Neural progenitor cell (in vitro differentiated cells): ENCODE data around the gene GSDME. TPM values are rescaled to one million over a fixed set of nuclear protein-coding genes. Genes with fewer than 3 reads are reported as not detected.
A peak's percentile ranks its signal among the peaks of the same experiment; 100 is the strongest.

Experiments
- DNase-seq: peaks from one replicate; pipeline ENCODE4 v3.0.0-alpha.2; 2016; ENCODE audit warnings: low spot score
- H2AFZ ChIP-seq: fragments of 200-600 bp; sonication (generic); replicated peaks from 2 replicates; pipeline ENCODE4 v1.6.1; 2016; ENCODE audit warnings: antibody characterized with exemption
- H3F3A ChIP-seq: fragments of 200-600 bp; sonication (generic); 2 replicates; pipeline ENCODE4 v1.6.1; 2016; ENCODE audit warnings: antibody characterized with exemption, low read depth
- H3K27ac ChIP-seq: fragments of 200-600 bp; sonication (generic); 2 replicates; pipeline ENCODE4 v1.5.1; 2016; ENCODE audit warnings: mild to moderate bottlenecking
- H3K27me3 ChIP-seq: fragments of 200-600 bp; sonication (generic); 2 replicates; pipeline ENCODE4 v1.6.1; 2016; ENCODE audit warnings: mild to moderate bottlenecking, moderate library complexity
- H3K36me3 ChIP-seq: fragments of 200-600 bp; sonication (generic); 2 replicates; pipeline ENCODE4 v1.5.1; 2016
- H3K4me1 ChIP-seq: fragments of 200-600 bp; sonication (generic); 2 replicates; pipeline ENCODE4 v1.6.1; 2016; ENCODE audit warnings: mixed run types
- H3K4me2 ChIP-seq: fragments of 200-600 bp; sonication (generic); 2 replicates; pipeline ENCODE4 v1.6.1; 2016
- H3K4me3 ChIP-seq: fragments of 200-600 bp; sonication (generic); 2 replicates; pipeline ENCODE4 v1.5.1; 2016
- H3K79me2 ChIP-seq: fragments of 200-600 bp; sonication (generic); 2 replicates; pipeline ENCODE4 v1.6.1; 2016; ENCODE audit warnings: low read depth
- H3K9ac ChIP-seq: fragments of 200-600 bp; sonication (generic); 2 replicates; pipeline ENCODE4 v1.6.1; 2016
- H3K9me3 ChIP-seq: fragments of 200-600 bp; sonication (generic); 2 replicates; pipeline ENCODE4 v1.5.1; 2016; ENCODE audit warnings: low read depth
- H4K20me1 ChIP-seq: fragments of 200-600 bp; sonication (generic); 2 replicates; pipeline ENCODE4 v1.6.1; 2016; ENCODE audit warnings: low read depth
- H3K27ac Mint-ChIP-seq: 3 replicates; pipeline ENCODE4 v1.8.0; 2021; ENCODE audit warnings: mixed read lengths
- H3K27me3 Mint-ChIP-seq: 2 replicates; pipeline ENCODE4 v1.8.0; 2022; ENCODE audit warnings: low read depth, mild to moderate bottlenecking, inconsistent platforms, moderate library complexity, mixed read lengths; ENCODE audit not compliant: insufficient read depth
- H3K36me3 Mint-ChIP-seq: 3 replicates; pipeline ENCODE4 v1.8.0; 2021; ENCODE audit warnings: mixed read lengths
- H3K4me1 Mint-ChIP-seq: 3 replicates; pipeline ENCODE4 v1.8.0; 2021; ENCODE audit warnings: mixed read lengths
- H3K4me3 Mint-ChIP-seq: 3 replicates; pipeline ENCODE4 v1.8.0; 2021; ENCODE audit warnings: mild to moderate bottlenecking, moderate library complexity, mixed read lengths
- H3K9me3 Mint-ChIP-seq: 3 replicates; pipeline ENCODE4 v1.8.0; 2020; ENCODE audit warnings: mixed read lengths
- EZH2 ChIP-seq: fragments of 200-600 bp; sonication (generic); IDR thresholded peaks from 2 replicates; pipeline ENCODE4 v1.6.1; 2017; ENCODE audit warnings: antibody characterized with exemption, mild to moderate bottlenecking, moderate library complexity
- EZH2phosphoT487 ChIP-seq: fragments of 200-600 bp; sonication (generic); IDR thresholded peaks from 2 replicates; pipeline ENCODE4 v1.6.1; 2017; ENCODE audit warnings: antibody characterized with exemption
- total RNA-seq: library from RNA; depleted of rRNA; stranded (reverse); fragments of >200 nt; gene quantifications from 2 replicates; pipeline ENCODE4 v1.2.3, GENCODE V29; 2015; ENCODE audit warnings: low replicate concordance
- TF ChIP-seq, protein P1 (sequence below): fragments of 200-600 bp; sonication (generic); IDR thresholded peaks from 2 replicates; pipeline ENCODE4 v1.5.1; 2017; ENCODE audit warnings: antibody characterized with exemption, mild to moderate bottlenecking

GSDME gene
- total RNA-seq, 1 donor from 2014 or later = 15.5 TPM

DNA sequence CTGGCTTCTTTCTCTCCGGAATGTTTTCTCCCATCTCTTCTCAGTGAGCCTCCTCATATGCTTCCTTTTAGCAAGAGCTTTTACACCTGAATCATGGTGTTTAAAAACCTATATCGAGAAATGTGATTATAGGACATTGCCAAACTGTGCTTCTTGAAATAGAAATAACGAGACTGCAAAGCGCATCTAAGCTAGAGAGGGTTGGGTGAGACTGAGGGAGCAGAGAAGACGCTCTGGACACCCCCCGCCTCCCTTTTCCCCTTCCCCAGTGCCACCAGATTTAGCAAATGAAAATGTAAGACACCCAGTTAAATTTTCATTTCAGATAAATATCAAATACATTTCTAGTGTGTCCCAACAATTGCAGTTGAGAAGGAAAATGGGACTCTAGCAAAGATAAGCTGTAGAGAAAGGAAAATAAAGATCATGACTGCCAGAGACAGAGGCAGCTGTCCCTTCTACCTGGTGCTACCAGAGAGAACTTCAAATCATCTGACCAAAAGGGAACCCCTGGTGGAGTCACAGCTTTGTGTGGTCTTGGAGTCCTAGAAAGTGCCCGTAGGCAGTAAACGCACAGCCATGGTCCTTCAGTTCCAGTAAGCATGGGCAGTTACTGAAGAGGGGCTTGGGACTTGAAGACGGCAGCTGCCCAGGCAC, 14.6 kb downstream of the GSDME start:
- Histone ChIP-seq H3K4me1 (no peaks in the 10 kb centered on the region), H3K36me3 (peaks cover 5% of the 10 kb centered on the region), H3K9me3 (no peaks in the 10 kb centered on the region), H2AFZ (no peak overlapping the region), H3K4me3 (no peak overlapping the region), H3K79me2 (no peaks in the 10 kb centered on the region), H3K4me2 (no peak overlapping the region), H3K27ac (no peak overlapping the region), H4K20me1 (no peaks in the 10 kb centered on the region), H3K9ac (no peak overlapping the region), H3F3A (no peaks in the 10 kb centered on the region), H3K27me3 (no peaks in the 10 kb centered on the region)
- Mint-ChIP-seq H3K4me3 (no peak overlapping the region), H3K4me1 (no peaks in the 10 kb centered on the region), H3K27ac (no peak overlapping the region), H3K27me3 (peaks cover 2% of the 10 kb centered on the region), H3K36me3 (no peaks in the 10 kb centered on the region), H3K9me3 (peaks cover 19% of the 10 kb centered on the region)
- TF ChIP-seq EZH2 (no peak), EZH2phosphoT487 (no peak)
- TF ChIP-seq, protein P1, sequence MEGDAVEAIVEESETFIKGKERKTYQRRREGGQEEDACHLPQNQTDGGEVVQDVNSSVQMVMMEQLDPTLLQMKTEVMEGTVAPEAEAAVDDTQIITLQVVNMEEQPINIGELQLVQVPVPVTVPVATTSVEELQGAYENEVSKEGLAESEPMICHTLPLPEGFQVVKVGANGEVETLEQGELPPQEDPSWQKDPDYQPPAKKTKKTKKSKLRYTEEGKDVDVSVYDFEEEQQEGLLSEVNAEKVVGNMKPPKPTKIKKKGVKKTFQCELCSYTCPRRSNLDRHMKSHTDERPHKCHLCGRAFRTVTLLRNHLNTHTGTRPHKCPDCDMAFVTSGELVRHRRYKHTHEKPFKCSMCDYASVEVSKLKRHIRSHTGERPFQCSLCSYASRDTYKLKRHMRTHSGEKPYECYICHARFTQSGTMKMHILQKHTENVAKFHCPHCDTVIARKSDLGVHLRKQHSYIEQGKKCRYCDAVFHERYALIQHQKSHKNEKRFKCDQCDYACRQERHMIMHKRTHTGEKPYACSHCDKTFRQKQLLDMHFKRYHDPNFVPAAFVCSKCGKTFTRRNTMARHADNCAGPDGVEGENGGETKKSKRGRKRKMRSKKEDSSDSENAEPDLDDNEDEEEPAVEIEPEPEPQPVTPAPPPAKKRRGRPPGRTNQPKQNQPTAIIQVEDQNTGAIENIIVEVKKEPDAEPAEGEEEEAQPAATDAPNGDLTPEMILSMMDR = no peak
- DNase-seq = no peak

DNA sequence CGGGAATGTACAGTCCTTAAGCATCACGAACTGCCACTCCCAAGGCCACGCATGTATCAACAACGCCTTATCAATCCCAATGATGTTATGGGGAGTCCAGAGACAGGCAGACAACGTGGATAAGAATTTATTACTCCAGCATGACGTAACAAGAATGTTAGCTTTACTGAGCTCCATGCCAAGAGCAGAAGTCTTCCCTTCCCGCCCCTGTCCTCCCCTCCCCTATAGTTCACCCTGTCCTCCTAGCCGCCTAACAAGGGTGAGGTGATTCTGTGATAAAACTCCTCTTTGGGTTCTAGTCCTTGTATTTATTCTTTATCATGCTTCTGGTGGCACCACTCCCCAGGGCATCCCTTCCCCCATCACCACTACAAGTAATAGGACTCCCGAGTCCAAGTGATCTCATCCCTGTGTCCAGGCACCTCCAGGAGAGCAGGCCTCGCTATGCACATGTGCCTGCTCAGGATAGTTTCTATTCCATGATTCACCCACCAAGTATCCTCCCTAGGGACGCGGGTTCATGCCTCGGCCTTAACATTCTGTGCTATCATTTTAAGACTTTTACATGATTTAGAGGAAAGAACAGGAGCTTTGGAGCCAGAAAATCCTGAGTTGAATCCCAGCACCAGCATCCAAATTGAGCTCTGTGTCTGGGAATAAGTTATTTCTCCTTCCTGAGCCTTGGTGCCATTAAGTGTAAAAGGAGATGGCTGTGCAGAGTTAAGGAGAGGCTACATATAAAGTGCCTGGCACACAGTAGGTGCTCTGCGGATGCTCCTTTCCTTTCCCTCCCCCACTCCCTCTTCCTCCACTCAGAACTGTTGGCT, 15.4 kb downstream of the GSDME start:
- no peaks in the 10 kb centered on the region for H3K27me3 Mint-ChIP-seq
- Histone ChIP-seq H3K4me3 (no peak overlapping the region), H2AFZ (no peak overlapping the region), H3K4me2 (no peak overlapping the region), H3K79me2 (no peaks in the 10 kb centered on the region), H4K20me1 (no peaks in the 10 kb centered on the region), H3K9me3 (no peaks in the 10 kb centered on the region), H3K27ac (no peak overlapping the region), H3K36me3 (peaks cover 5% of the 10 kb centered on the region), H3F3A (no peaks in the 10 kb centered on the region), H3K9ac (no peak overlapping the region), H3K4me1 (no peaks in the 10 kb centered on the region), H3K27me3 (no peaks in the 10 kb centered on the region)
- H3K4me1 Mint-ChIP-seq = no peaks in the 10 kb centered on the region
- peak overlapping the region; percentile 77 for H3K27ac Mint-ChIP-seq
- no peak overlapping the region for H3K4me3 Mint-ChIP-seq
- no peak for DNase-seq
- TF ChIP-seq, protein P1 = no peak
- no peak for TF ChIP-seq EZH2
- no peak for TF ChIP-seq EZH2phosphoT487
- peaks cover 22% of the 10 kb centered on the region for H3K9me3 Mint-ChIP-seq
- H3K36me3 Mint-ChIP-seq = no peaks in the 10 kb centered on the region

DNA sequence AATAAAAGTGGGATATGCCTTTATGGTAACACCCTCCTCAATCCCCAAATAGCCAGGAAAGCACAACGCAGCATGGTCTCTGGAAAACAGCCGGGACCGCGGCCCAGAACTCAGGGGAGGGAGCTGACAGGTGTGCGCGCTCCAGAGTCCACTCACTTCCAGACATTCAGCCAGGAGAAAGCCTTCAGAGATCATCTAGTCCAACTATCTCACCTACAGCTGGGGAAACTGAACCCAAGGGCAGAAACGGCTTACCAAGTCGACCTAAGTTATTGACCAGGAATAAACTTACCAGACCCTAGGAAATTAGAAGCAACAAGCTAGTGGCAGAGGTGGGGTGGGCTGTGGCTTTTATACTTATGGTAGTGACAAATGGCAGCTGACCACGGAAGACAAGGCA, 16.4 kb downstream of the GSDME start:
- no peaks in the 10 kb centered on the region for H4K20me1 ChIP-seq

More for the DNA sequence above, 16.4 kb downstream of the GSDME start:
- H3K4me3 ChIP-seq = no peak overlapping the region
- H3K9me3 ChIP-seq = no peaks in the 10 kb centered on the region
- H3K79me2 ChIP-seq = no peaks in the 10 kb centered on the region
- Mint-ChIP-seq H3K4me1 (no peaks in the 10 kb centered on the region), H3K9me3 (peaks cover 22% of the 10 kb centered on the region), H3K27ac (no peak overlapping the region), H3K27me3 (no peaks in the 10 kb centered on the region), H3K4me3 (no peak overlapping the region), H3K36me3 (no peaks in the 10 kb centered on the region)
- H3F3A ChIP-seq = no peaks in the 10 kb centered on the region
- no peak for DNase-seq
- H3K4me1 ChIP-seq = no peaks in the 10 kb centered on the region
- H3K27me3 ChIP-seq = no peaks in the 10 kb centered on the region
- TF ChIP-seq, protein P1 = no peak
- no peak for TF ChIP-seq EZH2
- TF ChIP-seq EZH2phosphoT487 = no peak
- no peak overlapping the region for H3K9ac ChIP-seq
- no peak overlapping the region for H3K27ac ChIP-seq
- no peak overlapping the region for H3K4me2 ChIP-seq
- peaks cover 5% of the 10 kb centered on the region for H3K36me3 ChIP-seq
- H2AFZ ChIP-seq = no peak overlapping the region
